ENCODE data around the gene POT1.

Gene POT1

DNA sequence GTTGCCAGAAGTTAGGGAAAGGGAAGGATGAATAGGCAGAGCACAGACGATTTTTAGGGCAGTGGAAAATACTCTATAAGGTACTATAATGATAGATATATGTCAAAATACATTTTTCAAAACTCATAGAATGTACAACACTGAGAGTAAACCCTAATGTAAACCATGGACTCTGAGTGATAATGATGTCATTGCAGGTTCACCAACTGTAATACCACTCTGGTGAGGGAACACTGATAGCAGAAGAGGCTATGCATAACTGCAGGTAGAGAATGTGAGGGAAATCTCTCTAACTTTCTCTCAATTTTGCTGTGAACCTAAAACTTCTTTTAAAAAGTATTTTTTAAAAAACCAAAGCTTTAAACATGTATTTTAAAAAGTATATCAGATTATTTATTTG is 22.1 kb downstream of the POT1 start:
- no peak overlapping the region for H3K4me3 ChIP-seq (ENCODE audit: low read length)
- TF ChIP-seq, protein P1, sequence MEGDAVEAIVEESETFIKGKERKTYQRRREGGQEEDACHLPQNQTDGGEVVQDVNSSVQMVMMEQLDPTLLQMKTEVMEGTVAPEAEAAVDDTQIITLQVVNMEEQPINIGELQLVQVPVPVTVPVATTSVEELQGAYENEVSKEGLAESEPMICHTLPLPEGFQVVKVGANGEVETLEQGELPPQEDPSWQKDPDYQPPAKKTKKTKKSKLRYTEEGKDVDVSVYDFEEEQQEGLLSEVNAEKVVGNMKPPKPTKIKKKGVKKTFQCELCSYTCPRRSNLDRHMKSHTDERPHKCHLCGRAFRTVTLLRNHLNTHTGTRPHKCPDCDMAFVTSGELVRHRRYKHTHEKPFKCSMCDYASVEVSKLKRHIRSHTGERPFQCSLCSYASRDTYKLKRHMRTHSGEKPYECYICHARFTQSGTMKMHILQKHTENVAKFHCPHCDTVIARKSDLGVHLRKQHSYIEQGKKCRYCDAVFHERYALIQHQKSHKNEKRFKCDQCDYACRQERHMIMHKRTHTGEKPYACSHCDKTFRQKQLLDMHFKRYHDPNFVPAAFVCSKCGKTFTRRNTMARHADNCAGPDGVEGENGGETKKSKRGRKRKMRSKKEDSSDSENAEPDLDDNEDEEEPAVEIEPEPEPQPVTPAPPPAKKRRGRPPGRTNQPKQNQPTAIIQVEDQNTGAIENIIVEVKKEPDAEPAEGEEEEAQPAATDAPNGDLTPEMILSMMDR (IDR thresholded peaks at IDR 0.05; ENCODE audit: low read depth, low read length): no peak
- TF ChIP-seq EZH2phosphoT487 (IDR thresholded peaks at IDR 0.05; ENCODE audit: low read depth): no peak
- no peak overlapping the region for H3K9ac ChIP-seq (ENCODE audit: low read length)
- H3K27ac ChIP-seq (ENCODE audit: low read length): no peak overlapping the region
- no peaks in the 10 kb centered on the region; the same call in 1 of the 2 replicates for H3K79me2 ChIP-seq (ENCODE audit: low read length)
- no peaks in the 10 kb centered on the region for H3K4me1 ChIP-seq (ENCODE audit: low read length)
- no peak overlapping the region for H3K4me2 ChIP-seq (ENCODE audit: low read length)
- no peaks in the 10 kb centered on the region for H4K20me1 ChIP-seq (ENCODE audit: insufficient read depth, low read length)
- no peaks in the 10 kb centered on the region for H3K27me3 ChIP-seq (ENCODE audit: low read depth, low read length)
- H2AFZ ChIP-seq (ENCODE audit: low read depth, low read length): no peak overlapping the region
- H3K9me3 ChIP-seq (ENCODE audit: insufficient read depth, low read length): no peaks in the 10 kb centered on the region
- H3K36me3 ChIP-seq (replicated peaks; ENCODE audit: low read depth, low read length): no peaks in the 10 kb centered on the region

DNA sequence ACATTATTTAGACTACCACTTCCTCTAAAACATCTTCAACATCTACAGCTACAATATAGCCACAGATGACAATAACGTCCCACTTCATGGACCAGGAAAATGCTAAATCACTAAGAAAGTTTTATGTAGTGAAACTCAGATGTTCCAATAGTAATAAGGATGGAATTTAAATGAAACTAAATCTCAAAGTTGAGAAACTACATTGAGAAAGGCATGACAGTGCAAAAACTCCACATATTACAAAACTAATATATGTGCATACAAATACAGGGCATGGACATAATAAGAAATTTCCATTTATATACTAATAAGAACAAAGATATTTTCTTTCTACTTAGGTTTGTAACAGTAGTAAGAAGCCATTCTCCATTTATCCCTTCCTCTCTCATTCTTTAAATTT is 31.1 kb downstream of the POT1 start:
- H3K9me3 ChIP-seq (ENCODE audit: insufficient read depth, low read length): no peaks in the 10 kb centered on the region
- H2AFZ ChIP-seq (ENCODE audit: low read depth, low read length): no peak overlapping the region
- H3K4me3 ChIP-seq (ENCODE audit: low read length): no peak overlapping the region
- H3K4me1 ChIP-seq (ENCODE audit: low read length): peaks cover 12% of the 10 kb centered on the region
- no peak overlapping the region for H3K4me2 ChIP-seq (ENCODE audit: low read length)
- H3K27ac ChIP-seq (ENCODE audit: low read length): no peak overlapping the region
- no peak overlapping the region for H3K9ac ChIP-seq (ENCODE audit: low read length)
- H4K20me1 ChIP-seq (ENCODE audit: insufficient read depth, low read length): no peaks in the 10 kb centered on the region
- TF ChIP-seq, protein P1 (IDR thresholded peaks at IDR 0.05; ENCODE audit: low read depth, low read length): no peak
- H3K36me3 ChIP-seq (replicated peaks; ENCODE audit: low read depth, low read length): peaks cover 9% of the 10 kb centered on the region
- H3K27me3 ChIP-seq (ENCODE audit: low read depth, low read length): no peaks in the 10 kb centered on the region
- H3K79me2 ChIP-seq (ENCODE audit: low read length): no peaks in the 10 kb centered on the region

DNA sequence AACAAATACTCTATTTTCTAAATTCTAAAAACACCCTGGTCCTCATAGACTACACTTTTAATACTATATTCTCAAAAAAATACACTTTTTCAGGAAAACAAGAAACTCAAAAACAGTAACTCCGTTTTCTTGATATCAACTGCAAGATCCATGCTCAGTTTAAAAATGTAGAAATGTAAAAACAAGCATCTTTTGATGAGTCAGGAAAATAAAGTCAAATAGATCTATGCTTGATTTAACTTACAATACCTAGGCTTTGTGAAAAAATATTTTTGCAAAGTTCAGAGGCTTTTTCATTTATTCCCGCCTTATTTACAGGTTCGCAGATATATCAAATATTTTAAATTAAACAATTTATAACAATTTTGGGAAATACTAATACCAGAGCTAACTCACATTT is 33.6 kb downstream of the POT1 start:
- H2AFZ ChIP-seq (ENCODE audit: low read depth, low read length): no peak overlapping the region
- no peak for TF ChIP-seq EZH2phosphoT487 (IDR thresholded peaks at IDR 0.05; ENCODE audit: low read depth)
- TF ChIP-seq, protein P1 (IDR thresholded peaks at IDR 0.05; ENCODE audit: low read depth, low read length): no peak
- H3K27me3 ChIP-seq (ENCODE audit: low read depth, low read length): no peaks in the 10 kb centered on the region
- no peaks in the 10 kb centered on the region for H3K9me3 ChIP-seq (ENCODE audit: insufficient read depth, low read length)
- H4K20me1 ChIP-seq (ENCODE audit: insufficient read depth, low read length): no peaks in the 10 kb centered on the region; the same call in 1 of the 2 replicates
- H3K27ac ChIP-seq (ENCODE audit: low read length): no peak overlapping the region
- no peak overlapping the region for H3K4me3 ChIP-seq (ENCODE audit: low read length)
- H3K79me2 ChIP-seq (ENCODE audit: low read length): no peaks in the 10 kb centered on the region
- no peak overlapping the region for H3K9ac ChIP-seq (ENCODE audit: low read length)
- H3K4me1 ChIP-seq (ENCODE audit: low read length): peaks cover 26% of the 10 kb centered on the region
- no peak overlapping the region for H3K4me2 ChIP-seq (ENCODE audit: low read length)
- peaks cover 24% of the 10 kb centered on the region for H3K36me3 ChIP-seq (replicated peaks; ENCODE audit: low read depth, low read length)

DNA sequence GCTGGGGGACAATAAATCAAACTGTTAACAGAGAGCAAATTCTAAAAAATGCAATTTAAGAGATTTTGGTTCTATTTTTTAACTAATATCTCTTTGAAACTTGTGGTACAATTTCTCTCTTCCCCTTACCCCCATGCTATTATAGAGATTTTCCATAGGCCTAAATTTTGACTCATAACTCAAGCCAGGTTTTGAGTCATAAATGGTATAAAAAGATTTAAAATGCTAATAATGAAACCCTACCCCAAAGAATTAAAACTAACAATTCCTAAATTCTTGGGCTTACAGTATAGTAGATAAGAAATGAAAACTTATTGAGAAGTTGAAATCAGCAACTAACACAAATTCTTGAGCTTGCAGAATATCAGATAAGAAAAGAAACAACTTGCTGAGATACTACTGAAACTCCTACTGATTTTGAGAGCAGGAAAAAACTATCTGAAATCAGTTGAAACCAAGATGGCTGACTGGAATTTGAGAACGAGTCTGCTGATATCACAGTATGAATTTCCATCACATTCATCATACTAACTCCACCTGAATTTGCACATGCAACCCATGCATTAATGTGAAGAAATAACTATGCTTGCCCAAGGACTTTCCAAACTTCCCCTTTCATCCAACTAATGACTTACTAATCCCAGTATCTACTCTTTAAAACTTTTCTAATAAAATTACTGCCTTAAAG is 36.3 kb downstream of the POT1 start:
- Histone ChIP-seq H3K79me2 (ENCODE audit: low read length) (no peaks in the 10 kb centered on the region), H4K20me1 (ENCODE audit: insufficient read depth, low read length) (no peaks in the 10 kb centered on the region; the same call in 1 of the 2 replicates), H3K9me3 (ENCODE audit: insufficient read depth, low read length) (no peaks in the 10 kb centered on the region), H3K27me3 (ENCODE audit: low read depth, low read length) (no peaks in the 10 kb centered on the region), H3K27ac (ENCODE audit: low read length) (peak overlapping the region; percentile 63), H2AFZ (ENCODE audit: low read depth, low read length) (no peak overlapping the region), H3K4me2 (ENCODE audit: low read length) (peak overlapping the region; percentile 55), H3K36me3 (replicated peaks; ENCODE audit: low read depth, low read length) (peaks cover 42% of the 10 kb centered on the region), H3K9ac (ENCODE audit: low read length) (no peak overlapping the region), H3K4me1 (ENCODE audit: low read length) (peaks cover 26% of the 10 kb centered on the region), H3K4me3 (ENCODE audit: low read length) (peak overlapping the region; percentile 49)
- TF ChIP-seq EZH2phosphoT487 (IDR thresholded peaks at IDR 0.05; ENCODE audit: low read depth): no peak; the same call in 1 of the 2 replicates
- TF ChIP-seq, protein P1 (IDR thresholded peaks at IDR 0.05; ENCODE audit: low read depth, low read length): no peak

Data from OCI-LY3 (cell line).